ENCODE measurements around the gene EIF2B4. TPM values are rescaled to one million over a fixed set of nuclear protein-coding genes. Genes with fewer than 3 reads are reported as not detected.

EIF2B4 gene
- polyA plus RNA-seq, 3 donors, result 29.5 to 42.3 (median 39.3) TPM

DNA sequence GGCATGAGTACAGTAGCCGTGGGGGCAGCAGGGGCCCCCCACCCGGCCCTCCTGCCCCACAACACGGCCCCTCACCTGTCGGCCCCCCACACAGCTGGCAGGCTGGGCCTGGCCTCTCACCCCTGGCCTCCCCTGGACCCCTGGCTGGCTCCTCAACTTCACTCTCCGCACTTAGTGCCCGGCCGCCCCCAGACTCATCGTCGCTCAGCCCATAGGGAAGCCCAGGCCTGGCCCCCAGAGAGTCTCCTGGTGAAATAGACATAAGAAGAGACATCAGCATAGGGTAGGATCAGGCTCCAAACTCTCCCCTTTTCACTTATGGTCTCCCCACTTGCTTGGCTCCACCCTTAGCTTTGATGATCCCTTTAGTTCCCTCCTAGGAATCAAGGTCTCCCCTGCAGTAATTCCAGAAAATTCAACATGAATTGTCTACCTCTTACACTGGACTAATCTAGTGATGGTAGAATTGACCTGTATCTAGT is 8.7 kb upstream of the EIF2B4 start:
- Histone ChIP-seq H3K27me3 (ENCODE audit: control insufficient read depth in 2 of 2, insufficient read depth in 2 of 2, low read length in 2 of 2) (no peaks in the 10 kb centered on the region), H3K36me3 (replicated peaks in 1 of 2; ENCODE audit: control insufficient read depth in 1 of 2, insufficient read depth in 2 of 2, low read length in 2 of 2) (peaks cover 60 to 71% of the 10 kb centered on the region in 2 donors), H2AFZ (ENCODE audit: insufficient read depth, low read depth, low read length, poor library complexity, severe bottlenecking) (no peak overlapping the region), H3K9ac (ENCODE audit: insufficient read depth, low read length, poor library complexity, severe bottlenecking) (no peak overlapping the region), H3K4me1 (ENCODE audit: control insufficient read depth in 1 of 2, insufficient read depth in 2 of 2, low read length in 2 of 2) (peaks cover 18 to 38% of the 10 kb centered on the region in 2 donors), H3K4me3 (replicated peaks in 1 of 3; ENCODE audit: low read depth in 2 of 3, low read length in 3 of 3) (peak overlapping the region in 1 of 3 experiments; percentile 78), H3K27ac (ENCODE audit: low read depth in 1 of 2, low read length in 2 of 2) (peak overlapping the region; percentile 4 to 96), H3K4me2 (replicated peaks; ENCODE audit: extremely low read depth, low read length, poor library complexity, severe bottlenecking) (peak overlapping the region; percentile 81), H3K9me3 (replicated peaks in 1 of 2; ENCODE audit: control insufficient read depth in 1 of 2, insufficient read depth in 1 of 2, low read length in 2 of 2) (no peaks in the 10 kb centered on the region), H4K20me1 (ENCODE audit: insufficient read depth, low read length) (peaks cover 49% of the 10 kb centered on the region), H3K79me2 (ENCODE audit: insufficient read depth, low read length) (peaks cover 44% of the 10 kb centered on the region)
- Mint-ChIP-seq H3K9me3 (peaks cover 0 to 2% (median 0%) of the 10 kb centered on the region in 7 donors), H3K27ac (peak overlapping the region; percentile 25 to 96 (median 79)), H3K4me3 (peak overlapping the region in 1 of 2 donors; percentile 19), H3K36me3 (peaks cover 53 to 66% of the 10 kb centered on the region in 2 donors), H3K4me1 (peaks cover 29% of the 10 kb centered on the region), H3K27me3 (ENCODE audit: low read depth in 3 of 3) (peaks cover 0 to 3% (median 1%) of the 10 kb centered on the region in 3 donors)
- TF ChIP-seq, protein P1, sequence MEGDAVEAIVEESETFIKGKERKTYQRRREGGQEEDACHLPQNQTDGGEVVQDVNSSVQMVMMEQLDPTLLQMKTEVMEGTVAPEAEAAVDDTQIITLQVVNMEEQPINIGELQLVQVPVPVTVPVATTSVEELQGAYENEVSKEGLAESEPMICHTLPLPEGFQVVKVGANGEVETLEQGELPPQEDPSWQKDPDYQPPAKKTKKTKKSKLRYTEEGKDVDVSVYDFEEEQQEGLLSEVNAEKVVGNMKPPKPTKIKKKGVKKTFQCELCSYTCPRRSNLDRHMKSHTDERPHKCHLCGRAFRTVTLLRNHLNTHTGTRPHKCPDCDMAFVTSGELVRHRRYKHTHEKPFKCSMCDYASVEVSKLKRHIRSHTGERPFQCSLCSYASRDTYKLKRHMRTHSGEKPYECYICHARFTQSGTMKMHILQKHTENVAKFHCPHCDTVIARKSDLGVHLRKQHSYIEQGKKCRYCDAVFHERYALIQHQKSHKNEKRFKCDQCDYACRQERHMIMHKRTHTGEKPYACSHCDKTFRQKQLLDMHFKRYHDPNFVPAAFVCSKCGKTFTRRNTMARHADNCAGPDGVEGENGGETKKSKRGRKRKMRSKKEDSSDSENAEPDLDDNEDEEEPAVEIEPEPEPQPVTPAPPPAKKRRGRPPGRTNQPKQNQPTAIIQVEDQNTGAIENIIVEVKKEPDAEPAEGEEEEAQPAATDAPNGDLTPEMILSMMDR (IDR thresholded peaks at IDR 0.05), result no peak
- intact Hi-C loops (cut with micrococcal nuclease), result loop anchor here in 1 of 2 donors (10.0 kb wide), 1 partner anchor 116 kb away; the partner anchor contains the start of genes FNDC4 and GCKR
- WGBS (ENCODE audit: insufficient coverage), result 95% methylated on average over 4 of the region's 9 CpGs
- DNase-seq, result no peak

DNA sequence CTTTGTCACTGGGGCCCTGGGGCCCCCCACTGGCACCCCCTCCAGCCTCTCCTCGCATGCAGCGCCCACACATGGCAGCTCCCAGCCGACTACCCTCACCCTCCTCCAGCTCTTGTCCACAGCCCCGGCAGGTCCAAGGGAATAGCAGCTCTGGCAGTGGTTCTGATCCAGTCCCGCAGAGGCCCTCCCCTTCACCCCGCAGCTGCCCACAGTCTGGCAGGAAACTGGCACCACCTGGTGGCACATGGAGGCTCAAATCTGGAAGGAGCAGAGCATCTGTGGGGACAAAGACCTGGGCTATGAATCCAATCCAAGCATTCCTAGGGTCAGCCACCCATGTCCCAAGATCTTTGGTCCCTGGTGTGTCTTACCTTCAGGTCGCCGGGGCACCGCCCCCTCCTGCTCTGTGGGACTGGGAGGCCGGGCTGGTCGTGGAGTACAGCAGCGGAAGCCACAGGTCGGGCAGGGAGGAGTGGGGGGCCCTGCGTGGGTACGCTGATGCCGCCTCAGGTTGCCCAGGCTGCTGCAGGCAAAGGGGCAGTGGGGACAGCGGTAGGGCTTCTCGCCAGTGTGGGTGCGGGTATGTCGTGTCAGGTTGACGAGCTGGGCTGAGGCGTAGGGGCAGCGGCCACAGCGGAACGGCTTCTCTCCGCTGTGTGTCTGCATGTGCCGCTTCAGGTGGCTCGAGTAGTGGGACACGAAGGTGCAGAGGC is 8.1 kb upstream of the EIF2B4 start:
- peak overlapping the region in 5 of 7 donors; percentile 21 to 53 (median 42) for H3K27ac Mint-ChIP-seq
- H3K36me3 Mint-ChIP-seq, result peaks cover 53 to 66% of the 10 kb centered on the region in 2 donors

More for the DNA sequence above, 8.1 kb upstream of the EIF2B4 start:
- Histone ChIP-seq H3K27me3 (ENCODE audit: control insufficient read depth in 2 of 2, insufficient read depth in 2 of 2, low read length in 2 of 2) (no peaks in the 10 kb centered on the region), H2AFZ (ENCODE audit: insufficient read depth, low read depth, low read length, poor library complexity, severe bottlenecking) (no peak overlapping the region), H3K4me2 (replicated peaks; ENCODE audit: extremely low read depth, low read length, poor library complexity, severe bottlenecking) (no peak overlapping the region), H3K36me3 (replicated peaks in 1 of 2; ENCODE audit: control insufficient read depth in 1 of 2, insufficient read depth in 2 of 2, low read length in 2 of 2) (peaks cover 59 to 71% of the 10 kb centered on the region in 2 donors), H3K4me3 (replicated peaks in 1 of 3; ENCODE audit: low read depth in 2 of 3, low read length in 3 of 3) (no peak overlapping the region), H3K9me3 (replicated peaks in 1 of 2; ENCODE audit: control insufficient read depth in 1 of 2, insufficient read depth in 1 of 2, low read length in 2 of 2) (no peaks in the 10 kb centered on the region), H4K20me1 (ENCODE audit: insufficient read depth, low read length) (peaks cover 51% of the 10 kb centered on the region), H3K79me2 (ENCODE audit: insufficient read depth, low read length) (peaks cover 50% of the 10 kb centered on the region), H3K9ac (ENCODE audit: insufficient read depth, low read length, poor library complexity, severe bottlenecking) (no peak overlapping the region), H3K4me1 (ENCODE audit: control insufficient read depth in 1 of 2, insufficient read depth in 2 of 2, low read length in 2 of 2) (peaks cover 18 to 38% of the 10 kb centered on the region in 2 donors), H3K27ac (ENCODE audit: low read depth in 1 of 2, low read length in 2 of 2) (peak overlapping the region in 1 of 2 donors; percentile 96)
- peaks cover 29% of the 10 kb centered on the region for H3K4me1 Mint-ChIP-seq
- peaks cover 0 to 2% (median 0%) of the 10 kb centered on the region in 7 donors for H3K9me3 Mint-ChIP-seq
- H3K27me3 Mint-ChIP-seq (ENCODE audit: low read depth in 3 of 3), result peaks cover 0 to 3% (median 1%) of the 10 kb centered on the region in 3 donors
- intact Hi-C loops (cut with micrococcal nuclease), result loop anchor here in 1 of 2 donors (10.0 kb wide), 1 partner anchor 117 kb away; the partner anchor contains the start of genes FNDC4 and GCKR
- 93% methylated on average over 27 of the region's 29 CpGs for WGBS (ENCODE audit: insufficient coverage)
- no peak overlapping the region for H3K4me3 Mint-ChIP-seq
- DNase-seq, result peak in 1 of 3 donors; percentile 5
- TF ChIP-seq, protein P1 (IDR thresholded peaks at IDR 0.05), result peak; percentile 12

All from CD14-positive monocyte (primary cell).